Activated CD4-positive, alpha-beta memory T cell treated with anti-CD3 and anti-CD28 coated beads, Interleukin-2, amount 10 ng/mL, durations not matched to agents 7 days and 5 days (primary cell): Measurements from ENCODE around the gene WBP2NL. TPM values are rescaled to one million over a fixed set of nuclear protein-coding genes. Genes with fewer than 3 reads are reported as not detected.
"Not testable (repeated sequence)": the region's sequence is repeated elsewhere in the genome, so short reads cannot be mapped to it uniquely, and the experiment has no call there.

Experiments
- CTCF ChIA-PET: fragments of 350-600 bp; sonication (Branson Sonifier 250); formaldehyde crosslinking; loops from one replicate; lab custom pipeline; 2021; ENCODE audit warnings: antibody characterized with exemption, inconsistent platforms; lab: Charles Lee
- POLR2A ChIA-PET: fragments of 350-600 bp; sonication (Branson Sonifier 250); formaldehyde crosslinking; loops from one replicate; lab custom pipeline; 2021; ENCODE audit warnings: antibody characterized with exemption; lab: Charles Lee
- DNase-seq: peaks from one replicate; pipeline ENCODE4 v3.0.0-alpha.2; 2020
- H3K27ac Mint-ChIP-seq: one replicate; pipeline ENCODE4 v1.8.0; 2021; ENCODE audit warnings: mild to moderate bottlenecking, mixed read lengths
- H3K27me3 Mint-ChIP-seq: one replicate; pipeline ENCODE4 v1.8.0; 2021; ENCODE audit warnings: mixed read lengths
- H3K36me3 Mint-ChIP-seq: one replicate; pipeline ENCODE4 v1.8.0; 2021; ENCODE audit warnings: low read depth, mixed read lengths
- H3K4me1 Mint-ChIP-seq: one replicate; pipeline ENCODE4 v1.8.0; 2021; ENCODE audit warnings: mixed read lengths
- H3K4me3 Mint-ChIP-seq: one replicate; pipeline ENCODE4 v1.8.0; 2021; ENCODE audit warnings: mild to moderate bottlenecking, mixed read lengths
- H3K9me3 Mint-ChIP-seq: one replicate; pipeline ENCODE4 v1.8.0; 2021; ENCODE audit warnings: mixed read lengths
- total RNA-seq, 2 experiments: library from RNA; stranded (reverse); gene quantifications; one replicate each; pipeline ENCODE4 v1.2.3, GENCODE V29; 2021

The WBP2NL gene
- total RNA-seq, 2 experiments from 2014 or later, result 2.0 to 2.3 TPM

GRCh38 chr22:42070517-42071422 lies 72.2 kb downstream of the WBP2NL start, which contains the start of gene NAGA:
Gene NAGA, minus strand, starts transcription at chr22:42070812. Its CDS starts 515 bp downstream, at chr22:42070297.
- H3K27ac Mint-ChIP-seq, result peak within 1 kb of the TSS; percentile 86
- peaks cover 55% of the 10 kb centered on the region for H3K4me1 Mint-ChIP-seq
- DNase-seq, result peak; percentile 95
- no peaks in the 10 kb centered on the region for H3K9me3 Mint-ChIP-seq
- peaks cover 31% of the 10 kb centered on the region for H3K36me3 Mint-ChIP-seq
- ChIA-PET CTCF (interaction anchor here (0.9 to 2.3 kb wide), 6 partner anchors 9 to 374 kb away, joined by 3 to 10 read pairs (median 4); partner anchors contain the start of gene NDUFA6), POLR2A (interaction anchor here (1.2 to 4.5 kb wide), 14 partner anchors 9 to 373 kb away, joined by 3 to 77 read pairs (median 6); partner anchors contain the start of genes CENPM, NDUFA6, SMDT1 and WBP2NL)
- H3K4me3 Mint-ChIP-seq, result peak within 1 kb of the TSS; percentile 88
- no peaks in the 10 kb centered on the region for H3K27me3 Mint-ChIP-seq

- ChIA-PET POLR2A (interaction anchor here (1.3 to 4.5 kb wide), 6 partner anchors 8 to 372 kb away, joined by 3 to 77 read pairs (median 14); partner anchors contain the start of genes NDUFA6, SMDT1 and WBP2NL), CTCF (interaction anchor here (1.2 to 1.9 kb wide), 2 partner anchors 9 to 106 kb away, joined by 4 to 7 read pairs; no protein-coding TSS in a partner anchor)
- peaks cover 55% of the 10 kb centered on the region for H3K4me1 Mint-ChIP-seq
- not testable (repeated sequence) for DNase-seq, H3K27me3 Mint-ChIP-seq, H3K9me3 Mint-ChIP-seq
- peak overlapping the region; percentile 86 for H3K27ac Mint-ChIP-seq
- peaks cover 26% of the 10 kb centered on the region for H3K36me3 Mint-ChIP-seq
- peak overlapping the region; percentile 88 for H3K4me3 Mint-ChIP-seq
Measured at GRCh38 chr22:42071508-42071907, 72.9 kb downstream of the WBP2NL start.

- Mint-ChIP-seq H3K4me1 (peaks cover 51% of the 10 kb centered on the region), H3K36me3 (peaks cover 19% of the 10 kb centered on the region), H3K27me3 (no peaks in the 10 kb centered on the region), H3K9me3 (no peaks in the 10 kb centered on the region), H3K4me3 (peak overlapping the region; percentile 65), H3K27ac (peak overlapping the region; percentile 58)
- DNase-seq, result no peak
- ChIA-PET CTCF (no interaction called here), POLR2A (no interaction called here)
Measured at GRCh38 chr22:42072606-42073330, 74.2 kb downstream of the WBP2NL start.

- Mint-ChIP-seq H3K27ac (peak overlapping the region; percentile 58), H3K9me3 (no peaks in the 10 kb centered on the region), H3K4me3 (peak overlapping the region; percentile 65), H3K36me3 (peaks cover 10% of the 10 kb centered on the region), H3K27me3 (no peaks in the 10 kb centered on the region), H3K4me1 (peaks cover 51% of the 10 kb centered on the region)
- ChIA-PET POLR2A (interaction anchor here (1.0 kb wide), 1 partner anchor 17 kb away, joined by 3 read pairs; the partner anchor contains the start of gene NDUFA6), CTCF (no interaction called here)
- DNase-seq, result no peak
Measured at GRCh38 chr22:42073621-42074041, 75.0 kb downstream of the WBP2NL start.

- Mint-ChIP-seq H3K4me1 (peaks cover 51% of the 10 kb centered on the region), H3K27me3 (no peaks in the 10 kb centered on the region), H3K9me3 (no peaks in the 10 kb centered on the region), H3K27ac (peak within 1 kb of the TSS; percentile 58), H3K36me3 (peaks cover 7% of the 10 kb centered on the region), H3K4me3 (peak within 1 kb of the TSS; percentile 65)
- ChIA-PET POLR2A (interaction anchor here (1.0 kb wide), 1 partner anchor 16 kb away, joined by 3 read pairs; the partner anchor contains the start of gene NDUFA6), CTCF (no interaction called here)
- DNase-seq, result peak; percentile 70
Measured at GRCh38 chr22:42074132-42074811, 75.7 kb downstream of the WBP2NL start, which contains the start of gene PHETA2. Gene PHETA2, plus strand, starts transcription at chr22:42074248. Its CDS starts 3,046 bp downstream, at chr22:42077294.

GRCh38 chr22:42074846-42075676 lies 76.5 kb downstream of the WBP2NL start:
- H3K27ac Mint-ChIP-seq, result peak overlapping the region; percentile 44
- peak; percentile 14 for DNase-seq
- peaks cover 8% of the 10 kb centered on the region for H3K36me3 Mint-ChIP-seq
- H3K4me3 Mint-ChIP-seq, result peak overlapping the region; percentile 31
- ChIA-PET POLR2A (interaction anchor here (0.6 to 2.1 kb wide), 5 partner anchors 15 to 590 kb away, joined by 3 to 22 read pairs (median 4); partner anchors contain the start of genes CENPM, NDUFA6 and WBP2NL), CTCF (interaction anchor here (1.0 kb wide), 1 partner anchor 16 kb away, joined by 6 read pairs; the partner anchor contains the start of gene NDUFA6)
- no peaks in the 10 kb centered on the region for H3K9me3 Mint-ChIP-seq
- peaks cover 48% of the 10 kb centered on the region for H3K4me1 Mint-ChIP-seq
- no peaks in the 10 kb centered on the region for H3K27me3 Mint-ChIP-seq

GRCh38 chr22:42076764-42077485 lies 78.3 kb downstream of the WBP2NL start:
- POLR2A ChIA-PET, result interaction anchor here (1.3 to 5.7 kb wide), 3 partner anchors 13 to 131 kb away, joined by 5 to 185 read pairs (median 22); partner anchors contain the start of genes CENPM and NDUFA6
- no peak overlapping the region for H3K27ac Mint-ChIP-seq
- DNase-seq, result peak; percentile 4
- H3K4me1 Mint-ChIP-seq, result peaks cover 48% of the 10 kb centered on the region
- CTCF ChIA-PET, result no interaction called here
- no peaks in the 10 kb centered on the region for H3K27me3 Mint-ChIP-seq
- H3K36me3 Mint-ChIP-seq, result peaks cover 18% of the 10 kb centered on the region
- H3K4me3 Mint-ChIP-seq, result no peak overlapping the region
- H3K9me3 Mint-ChIP-seq, result no peaks in the 10 kb centered on the region

- ChIA-PET POLR2A (interaction anchor here (3.7 to 5.7 kb wide), 2 partner anchors 8 to 12 kb away, joined by 77 to 185 read pairs; partner anchors contain the start of genes NAGA and NDUFA6), CTCF (interaction anchor here (4.1 kb wide), 1 partner anchor 13 kb away, joined by 35 read pairs; the partner anchor contains the start of gene NDUFA6)
- Mint-ChIP-seq H3K27me3 (no peaks in the 10 kb centered on the region), H3K36me3 (peaks cover 25% of the 10 kb centered on the region), H3K9me3 (no peaks in the 10 kb centered on the region), H3K4me1 (peaks cover 51% of the 10 kb centered on the region), H3K4me3 (no peak overlapping the region), H3K27ac (peak overlapping the region; percentile 92)
- DNase-seq, result no peak
Measured at GRCh38 chr22:42077486-42078125, 79.0 kb downstream of the WBP2NL start.
